B cell (primary cell): Measurements from ENCODE around the gene GLB1L. TPM values are rescaled to one million over a fixed set of nuclear protein-coding genes. Genes with fewer than 3 reads are reported as not detected.

Source experiments
- ATAC-seq: fragments of 200-7000 bp; cut with Tn5 transposase; one replicate; pipeline ENCODE4 v1.10.0; 2021; ENCODE audit warnings: low read depth, mild to moderate bottlenecking, moderate number of reproducible peaks, moderate library complexity
- CTCF ChIA-PET: fragments of 350-600 bp; sonication (Branson Sonifier 250); formaldehyde crosslinking; loops from one replicate; lab custom pipeline; 2021; ENCODE audit warnings: antibody characterized with exemption, inconsistent platforms; lab: Charles Lee
- POLR2A ChIA-PET: fragments of 350-600 bp; sonication (Branson Sonifier 250); formaldehyde crosslinking; loops from one replicate; lab custom pipeline; 2021; ENCODE audit warnings: antibody characterized with exemption; lab: Charles Lee
- DNase-seq: peaks from one replicate; pipeline ENCODE4 v3.0.0; 2013
- H2AFZ ChIP-seq: 2 replicates; pipeline ENCODE4 v1.6.1; 2012; ENCODE audit warnings: mild to moderate bottlenecking, low read depth, low read length; ENCODE audit not compliant: insufficient read depth, poor library complexity, severe bottlenecking
- H3K27ac ChIP-seq, 2 donors: 1 replicate in 1 of 2; 2 replicates in 1 of 2; pipeline ENCODE4 v1.5.1; 2012 to 2013; ENCODE audit warnings: low read length in 2 of 2, mild to moderate bottlenecking in 2 of 2, moderate library complexity in 1 of 2
- H3K27me3 ChIP-seq, 4 experiments: fragments of 200-600 bp in 1 of 4; sonication (generic) in 1 of 4; replicated peaks in 1 of 4; 1 replicate in 2 of 4; 2 replicates in 2 of 4; pipeline versions ENCODE4 v1.6.1 to v1.7.0; 2013 to 2016; ENCODE audit warnings: low read length in 3 of 4, mild to moderate bottlenecking in 2 of 4, mixed read lengths in 1 of 4, moderate library complexity in 1 of 4; ENCODE audit not compliant: insufficient read depth in 4 of 4, control insufficient read depth in 3 of 4; ENCODE audit errors: control extremely low read depth in 1 of 4
- H3K36me3 ChIP-seq, 2 experiments: replicated peaks in 1 of 2; 1 replicate in 1 of 2; 2 replicates in 1 of 2; pipeline versions ENCODE4 v1.6.1 to v1.7.1; 2013; ENCODE audit warnings: low read length in 1 of 2; ENCODE audit not compliant: insufficient read depth in 2 of 2, control insufficient read depth in 1 of 2; ENCODE audit errors: control extremely low read depth in 1 of 2, extremely low read depth in 1 of 2
- H3K4me1 ChIP-seq, 2 donors: fragments of 200-600 bp in 1 of 2; sonication (generic) in 1 of 2; 1 replicate in 1 of 2; 2 replicates in 1 of 2; pipeline versions ENCODE4 v1.5.1 to v1.6.1; 2013 to 2017; ENCODE audit warnings: low read length in 2 of 2; ENCODE audit not compliant: control insufficient read depth in 2 of 2, insufficient read depth in 2 of 2
- H3K4me2 ChIP-seq: replicated peaks from 2 replicates; pipeline ENCODE3; 2012; ENCODE audit warnings: mild to moderate bottlenecking, low read depth, low read length; ENCODE audit not compliant: poor library complexity, severe bottlenecking
- H3K4me3 ChIP-seq, 5 experiments: fragments of 200-600 bp in 1 of 5; sonication (generic) in 1 of 5; 1 replicate in 3 of 5; 2 replicates in 2 of 5; pipeline versions ENCODE4 v1.5.1 to v1.7.0; 2011 to 2016; ENCODE audit warnings: low read length in 4 of 5, mild to moderate bottlenecking in 4 of 5, low read depth in 2 of 5, control low read depth in 1 of 5, moderate library complexity in 1 of 5; ENCODE audit not compliant: insufficient read depth in 1 of 5; ENCODE audit errors: control extremely low read depth in 1 of 5, extremely low read depth in 1 of 5
- H3K79me2 ChIP-seq: fragments of 200-600 bp; sonication (generic); one replicate; pipeline ENCODE4 v1.6.0; 2016; ENCODE audit warnings: low read length; ENCODE audit not compliant: control insufficient read depth, insufficient read depth
- H3K9ac ChIP-seq: fragments of 200-600 bp; sonication (generic); 2 replicates; pipeline ENCODE4 v1.6.1; 2017; ENCODE audit warnings: mild to moderate bottlenecking, low read length, moderate library complexity
- H3K9me3 ChIP-seq, 3 donors: one replicate each; pipeline versions ENCODE4 v1.6.1 to v1.7.1; 2013; ENCODE audit warnings: low read length in 2 of 3; ENCODE audit not compliant: control insufficient read depth in 2 of 3, insufficient read depth in 1 of 3; ENCODE audit errors: control extremely low read depth in 1 of 3
- H4K20me1 ChIP-seq: 2 replicates; pipeline ENCODE4 v1.6.0; 2012; ENCODE audit warnings: mild to moderate bottlenecking, low read length; ENCODE audit not compliant: insufficient read depth, control insufficient read depth, poor library complexity, severe bottlenecking
- H3K27ac Mint-ChIP-seq: one replicate; pipeline ENCODE4 v1.8.0; 2021; ENCODE audit warnings: mixed read lengths
- H3K27me3 Mint-ChIP-seq: one replicate; pipeline ENCODE4 v1.8.0; 2021; ENCODE audit warnings: mixed read lengths
- H3K4me1 Mint-ChIP-seq: one replicate; pipeline ENCODE4 v1.8.0; 2021; ENCODE audit warnings: mixed read lengths
- H3K4me3 Mint-ChIP-seq: one replicate; pipeline ENCODE4 v1.8.0; 2021; ENCODE audit warnings: mixed read lengths
- H3K9me3 Mint-ChIP-seq: one replicate; pipeline ENCODE4 v1.8.0; 2022; ENCODE audit warnings: mixed read lengths; ENCODE audit not compliant: insufficient read depth
- CTCF ChIP-seq: fragments of 200-600 bp; IDR thresholded peaks from one replicate; pipeline ENCODE4 v1.8.0; 2022; ENCODE audit warnings: antibody characterized with exemption, mild to moderate bottlenecking
- EZH2 ChIP-seq: IDR thresholded peaks from 2 replicates; pipeline ENCODE4 v1.6.1; 2012; ENCODE audit warnings: borderline replicate concordance, low read depth, mild to moderate bottlenecking, moderate library complexity, low read length; ENCODE audit not compliant: insufficient read depth, poor library complexity, severe bottlenecking
- WGBS: methylation state at CpG from one replicate; pipeline ENCODE4 v1.1.5; 2013; ENCODE audit warnings: missing lambda C conversion rate; ENCODE audit not compliant: insufficient coverage; 5-methylcytosine and 5-hydroxymethylcytosine counted together
- intact Hi-C: fragments of 100-400 bp; cut with micrococcal nuclease; formaldehyde crosslinking; loops from one replicate; pipeline ENCODE4 v1.10.0; 2022
- polyA plus RNA-seq: library from polyadenylated mRNA; depleted of rRNA; stranded (reverse); fragments of >200 nt; gene quantifications from 2 replicates; pipeline ENCODE4 v1.2.3, GENCODE V29; 2012
- total RNA-seq, 2 donors: library from RNA; stranded (reverse); fragments of 120-200 nt in 1 of 2; gene quantifications; 1 replicate in 1 of 2; 2 replicates in 1 of 2; pipeline versions ENCODE4 v1.2.3 to v1.2.4, GENCODE V29; 2013 to 2022

The GLB1L gene
- total and polyA plus RNA-seq, 2 donors (not counting 1 experiment from before 2014, with no cell fraction given) = 2.4 to 4.1 TPM

DNA sequence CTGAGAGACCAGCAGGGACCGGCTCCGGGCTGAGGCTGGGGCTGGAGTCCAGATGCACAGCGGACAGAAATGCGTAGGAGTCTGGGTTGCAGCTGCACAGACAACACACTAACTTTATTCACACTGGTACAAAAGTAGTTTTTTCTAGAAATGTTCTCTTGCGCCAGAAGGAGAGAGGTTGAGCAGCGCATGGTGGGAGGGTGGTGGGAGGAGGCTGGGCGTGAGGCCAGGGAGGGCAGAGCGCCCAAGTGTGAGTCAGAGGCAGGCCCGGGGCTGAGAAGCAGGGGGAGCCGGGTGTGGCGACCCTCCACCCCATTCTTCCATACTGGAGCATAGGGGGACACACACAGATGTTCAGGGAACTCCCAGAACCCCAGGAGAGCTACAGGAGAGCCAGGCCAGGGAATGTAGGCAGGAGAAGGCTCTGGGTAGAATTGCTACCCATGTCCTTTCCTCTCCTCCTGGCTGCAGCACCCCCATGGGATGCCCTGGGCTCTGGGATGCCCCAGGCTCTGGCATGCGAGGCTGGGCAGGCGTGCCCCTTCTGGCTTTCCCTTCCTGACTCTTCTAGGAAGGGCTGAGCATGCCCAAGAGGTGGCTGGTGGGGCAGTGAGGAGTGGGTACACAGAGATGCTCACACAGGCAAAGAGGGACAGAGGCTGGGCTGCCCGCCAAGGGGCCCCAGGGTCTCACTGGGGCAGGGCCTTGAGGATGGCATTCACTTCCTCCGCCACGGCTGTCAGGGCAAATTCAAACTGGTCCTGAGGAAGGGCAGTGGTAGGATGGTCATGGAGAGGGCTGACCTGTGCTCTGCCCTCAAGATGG, 44.5 kb upstream of the GLB1L start:
- WGBS = 90% methylated on average over 7 of the region's 16 CpGs
- Histone ChIP-seq H2AFZ (no peak overlapping the region), H3K79me2 (no peaks in the 10 kb centered on the region), H3K27ac (no peak overlapping the region), H3K9ac (no peak overlapping the region), H3K27me3 (no peaks in the 10 kb centered on the region), H3K4me3 (no peak overlapping the region), H3K4me2 (no peak overlapping the region), H3K4me1 (peaks cover 6 to 7% of the 10 kb centered on the region in 2 donors), H3K36me3 (peaks cover 0 to 15% of the 10 kb centered on the region in 2 experiments), H3K9me3 (no peaks in the 10 kb centered on the region), H4K20me1 (peaks cover 11% of the 10 kb centered on the region)
- DNase-seq (no peak), ATAC-seq (no peak)
- H3K27ac Mint-ChIP-seq = no peak overlapping the region
- no peak overlapping the region for H3K4me3 Mint-ChIP-seq
- H3K27me3 Mint-ChIP-seq = no peaks in the 10 kb centered on the region
- ChIA-PET CTCF (interaction anchor here (0.8 to 2.7 kb wide), 4 partner anchors 10 to 130 kb away, joined by 3 to 9 read pairs (median 4); partner anchors contain the start of gene NHEJ1), POLR2A (no interaction called here)
- intact Hi-C loops = no loop called here
- no peaks in the 10 kb centered on the region for H3K9me3 Mint-ChIP-seq
- H3K4me1 Mint-ChIP-seq = peaks cover 7% of the 10 kb centered on the region
- no peak for TF ChIP-seq EZH2
- TF ChIP-seq CTCF = no peak

DNA sequence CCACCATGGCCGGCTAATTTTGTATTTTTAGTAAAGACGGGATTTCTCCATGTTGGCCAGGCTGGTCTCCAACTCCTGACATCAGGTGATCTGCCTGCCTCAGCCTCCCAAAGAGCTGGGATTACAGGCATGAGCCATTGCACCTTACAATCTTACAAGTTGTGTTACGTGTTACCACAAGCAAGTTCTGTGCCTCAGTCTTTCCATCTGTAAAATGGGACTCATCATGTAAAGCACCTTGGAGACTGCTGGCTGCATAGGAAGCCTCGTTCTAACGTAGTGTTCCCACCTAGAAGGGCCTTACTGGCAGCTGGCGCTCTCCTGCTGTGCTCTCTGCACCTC, 43.9 kb upstream of the GLB1L start:
- no peak overlapping the region for H2AFZ ChIP-seq
- ChIA-PET POLR2A (no interaction called here), CTCF (interaction anchor here (1.4 kb wide), 1 partner anchor 12 kb away, joined by 3 read pairs; no protein-coding TSS in a partner anchor)
- Mint-ChIP-seq H3K9me3 (no peaks in the 10 kb centered on the region), H3K27me3 (no peaks in the 10 kb centered on the region), H3K4me1 (peaks cover 4% of the 10 kb centered on the region), H3K4me3 (no peak overlapping the region), H3K27ac (no peak overlapping the region)
- peaks cover 16% of the 10 kb centered on the region for H4K20me1 ChIP-seq
- no peak for ATAC-seq
- no peak overlapping the region for H3K27ac ChIP-seq
- H3K79me2 ChIP-seq = no peaks in the 10 kb centered on the region
- intact Hi-C loops = no loop called here
- 95% methylated on average over 6 of the region's 6 CpGs for WGBS
- H3K9me3 ChIP-seq = no peaks in the 10 kb centered on the region
- peaks cover 2% of the 10 kb centered on the region in 2 donors for H3K4me1 ChIP-seq
- H3K9ac ChIP-seq = no peak overlapping the region
- H3K4me3 ChIP-seq = no peak overlapping the region
- TF ChIP-seq CTCF = no peak
- TF ChIP-seq EZH2 = no peak
- H3K27me3 ChIP-seq = no peaks in the 10 kb centered on the region
- peaks cover 0 to 21% of the 10 kb centered on the region in 2 experiments for H3K36me3 ChIP-seq
- DNase-seq = no peak
- no peak overlapping the region for H3K4me2 ChIP-seq
